ENCODE data around the gene TMEM185B. TPM values are rescaled to one million over a fixed set of nuclear protein-coding genes. Genes with fewer than 3 reads are reported as not detected.

The TMEM185B gene
- total and polyA plus RNA-seq, 2 of the 4 experiments (the other 2 are of a cell fraction), result 17.7 to 26.1 TPM

GRCh38 chr2:120219291-120219690, 3.9 kb downstream of the TMEM185B start:
- no peak overlapping the region for H2AK5ac ChIP-seq (ENCODE audit: low read depth, low read length)
- no peak overlapping the region for H2BK20ac ChIP-seq (ENCODE audit: low read depth, low read length)
- peaks cover 8% of the 10 kb centered on the region; the same call in 1 of the 2 replicates for H3K9me1 ChIP-seq (ENCODE audit: insufficient read depth, low read length)
- no peaks in the 10 kb centered on the region for H4K20me1 ChIP-seq (ENCODE audit: insufficient read depth, low read length)
- no peak for DNase-seq
- no TSS peak for BruUV-seq (replicated peaks)
- WGBS, 2 experiments (ENCODE audit: extremely low coverage in 2 of 2, insufficient read length in 1 of 2), result no CpG with 5 or more reads among the region's 5 CpGs
- H3K56ac ChIP-seq (ENCODE audit: extremely low read depth, insufficient read depth, low read length), result no peak overlapping the region
- H3K27me3 ChIP-seq (ENCODE audit: control insufficient read depth, insufficient read depth, low read length), result no peaks in the 10 kb centered on the region
- H3K18ac ChIP-seq (ENCODE audit: low read depth, low read length), result no peak overlapping the region
- H4K91ac ChIP-seq (ENCODE audit: insufficient read depth, low read depth, low read length), result no peak overlapping the region
- H2AK9ac ChIP-seq (replicated peaks; ENCODE audit: low read depth, low read length, poor library complexity), result no peak overlapping the region
- CTCF ChIA-PET, result interaction anchor here (1.1 kb wide), 1 partner anchor 94 kb away, joined by 3 read pairs; no protein-coding TSS in a partner anchor
- in situ Hi-C loops (cut with MboI; ENCODE audit: low sequenced_read_pairs), result no loop called here
- ATAC-seq (ENCODE audit: low read depth), result no peak
- no peak overlapping the region for H3K4ac ChIP-seq (ENCODE audit: low read depth, low read length)
- no peak overlapping the region for H3K9ac ChIP-seq (ENCODE audit: low read depth, low read length)
- POLR2A ChIA-PET (ENCODE audit: unreplicated experiment), result no interaction called here
- no peak overlapping the region for H4K8ac ChIP-seq (ENCODE audit: low read depth in 2 of 2, low read length in 2 of 2)
- H3K27ac ChIP-seq (ENCODE audit: insufficient read depth, low read length), result no peak overlapping the region
- H2AFZ ChIP-seq (replicated peaks; ENCODE audit: low read length, poor library complexity), result no peak overlapping the region
- H2BK15ac ChIP-seq (ENCODE audit: low read depth, low read length), result no peak overlapping the region
- no peak overlapping the region for H3K4me2 ChIP-seq (ENCODE audit: low read depth, low read length)
- no peak overlapping the region for H2BK120ac ChIP-seq (ENCODE audit: low read depth, low read length)
- peaks cover 7% of the 10 kb centered on the region for H3K9me3 ChIP-seq (ENCODE audit: control insufficient read depth, insufficient read depth, low read length)
- no peak overlapping the region for H3K23ac ChIP-seq (ENCODE audit: low read depth, low read length)
- no peak overlapping the region for H2BK5ac ChIP-seq (ENCODE audit: low read depth, low read length, poor library complexity, severe bottlenecking)
- TF ChIP-seq MAFK (IDR thresholded peaks at IDR 0.05; ENCODE audit: low read depth, low read length) (no peak), RFX5 (IDR thresholded peaks at IDR 0.05; ENCODE audit: low read depth, low read length) (no peak), USF2 (IDR thresholded peaks at IDR 0.05; ENCODE audit: low read depth, low read length) (no peak), ELK1 (IDR thresholded peaks at IDR 0.05; ENCODE audit: borderline replicate concordance, low read depth, low read length) (no peak)
- peaks cover 7% of the 10 kb centered on the region; the same call in 1 of the 2 replicates for H3K36me3 ChIP-seq (ENCODE audit: control insufficient read depth, insufficient read depth, low read length)
- peaks cover 27 to 38% of the 10 kb centered on the region in 2 experiments for H3K79me1 ChIP-seq (ENCODE audit: low read depth in 1 of 2, low read length in 2 of 2)
- no peak overlapping the region for H3K14ac ChIP-seq (replicated peaks; ENCODE audit: low read depth, low read length)
- no peak overlapping the region for H4K5ac ChIP-seq (ENCODE audit: low read depth, low read length)
- intact Hi-C loops (cut with micrococcal nuclease), result no loop called here
- no peak overlapping the region for H3K4me3 ChIP-seq (ENCODE audit: insufficient read depth, low read depth, low read length)
- H3K4me1 ChIP-seq (ENCODE audit: control insufficient read depth, insufficient read depth, low read length), result peaks cover 12% of the 10 kb centered on the region
- dilution Hi-C loops (cut with HindIII; ENCODE audit: low sequenced_read_pairs, unreplicated experiment), result no loop called here

Data from IMR-90 (cell line).